Thoracic aorta (tissue), 2 donors: Measurements from ENCODE around the gene PPP1R11. TPM values are rescaled to one million over a fixed set of nuclear protein-coding genes. Genes with fewer than 3 reads are reported as not detected.
"Not testable (repeated sequence)": the region's sequence is repeated elsewhere in the genome, so short reads cannot be mapped to it uniquely, and the experiment has no call there.

ENCODE experiments used
- ATAC-seq: fragments of 150-250 bp; one replicate; pipeline ENCODE4 v1.8.0; 2017; ENCODE audit warnings: low read depth; ENCODE audit not compliant: insufficient number of reproducible peaks, low FRiP score
- DNase-seq: peaks from one replicate; pipeline ENCODE4 v3.0.0-alpha.2; 2020; ENCODE audit warnings: low spot score
- H3K27ac ChIP-seq, 2 donors: fragments of 200-600 bp; sonication (generic); 1 replicate in 1 of 2; 2 replicates in 1 of 2; pipeline ENCODE4 v1.5.1; 2016; ENCODE audit warnings: mild to moderate bottlenecking in 2 of 2, moderate library complexity in 2 of 2
- H3K27me3 ChIP-seq: fragments of 200-600 bp; sonication (generic); replicated peaks from 2 replicates; pipeline ENCODE4 v1.6.0; 2016; ENCODE audit warnings: mild to moderate bottlenecking; ENCODE audit not compliant: insufficient read depth
- H3K36me3 ChIP-seq: fragments of 200-600 bp; sonication (generic); one replicate; pipeline ENCODE4 v1.5.1; 2016
- H3K4me1 ChIP-seq, 2 donors: fragments of 200-600 bp; sonication (generic); 1 replicate in 1 of 2; 2 replicates in 1 of 2; pipeline versions ENCODE4 v1.5.1 to v1.6.0; 2016; ENCODE audit warnings: low read depth in 2 of 2, mild to moderate bottlenecking in 1 of 2; ENCODE audit not compliant: control insufficient read depth in 1 of 2
- H3K4me3 ChIP-seq: fragments of 200-600 bp; sonication (generic); 2 replicates; pipeline ENCODE4 v1.5.1; 2016; ENCODE audit warnings: mild to moderate bottlenecking
- H3K9me3 ChIP-seq: fragments of 200-600 bp; sonication (generic); 2 replicates; pipeline ENCODE4 v1.5.1; 2016
- CTCF ChIP-seq: fragments of 200-600 bp; sonication (generic); IDR thresholded peaks from one replicate; pipeline ENCODE4 v1.5.1; 2019; ENCODE audit warnings: antibody characterized with exemption
- total RNA-seq, 2 donors: library from RNA; depleted of rRNA; stranded (reverse); fragments of >200 nt; gene quantifications; one replicate each; pipeline versions ENCODE4 v1.1.0 to v1.2.3, GENCODE V29; 2016

The PPP1R11 gene
- total RNA-seq: 10 to 100 TPM; 25.2 to 45.5 TPM

- peaks cover 19% of the 10 kb centered on the region for H3K36me3 ChIP-seq
- H3K4me3 ChIP-seq: peak within 1 kb of the TSS; percentile 83
- ATAC-seq (peak; percentile 95), DNase-seq (peak; percentile 98)
- no peaks in the 10 kb centered on the region for H3K27me3 ChIP-seq
- no peak for TF ChIP-seq CTCF
- H3K9me3 ChIP-seq: no peaks in the 10 kb centered on the region
- peaks cover 8 to 32% of the 10 kb centered on the region in 2 donors for H3K4me1 ChIP-seq
- H3K27ac ChIP-seq: peak within 1 kb of the TSS; percentile 84 to 89
Observed at GRCh38 chr6:30066577-30067459, at the start of gene PPP1R11. Gene PPP1R11 (plus strand): TSS chr6:30067198. CDS start chr6:30067411, 213 bp downstream.

GRCh38 chr6:30019819-30020218 lies 47.2 kb upstream of the PPP1R11 start:
- no peaks in the 10 kb centered on the region for H3K27me3 ChIP-seq
- no peak for DNase-seq
- no peaks in the 10 kb centered on the region for H3K9me3 ChIP-seq
- ATAC-seq: no peak
- no peaks in the 10 kb centered on the region for H3K36me3 ChIP-seq
- H3K27ac ChIP-seq: no peak overlapping the region
- TF ChIP-seq CTCF: no peak
- H3K4me3 ChIP-seq: no peak overlapping the region
- no peaks in the 10 kb centered on the region for H3K4me1 ChIP-seq

GRCh38 chr6:30020626-30021025 lies 46.4 kb upstream of the PPP1R11 start:
- Histone ChIP-seq H3K9me3 (no peaks in the 10 kb centered on the region), H3K36me3 (no peaks in the 10 kb centered on the region), H3K4me1 (no peaks in the 10 kb centered on the region), H3K27ac (no peak overlapping the region), H3K27me3 (no peaks in the 10 kb centered on the region), H3K4me3 (no peak overlapping the region)
- no peak for TF ChIP-seq CTCF
- DNase-seq (no peak), ATAC-seq (no peak)

GRCh38 chr6:30022189-30022588 lies 44.8 kb upstream of the PPP1R11 start:
- ATAC-seq (no peak), DNase-seq (no peak)
- no peaks in the 10 kb centered on the region for H3K36me3 ChIP-seq

GRCh38 chr6:30022712-30023111 lies 44.3 kb upstream of the PPP1R11 start:
- H3K4me1 ChIP-seq, H3K9me3 ChIP-seq, H3K27me3 ChIP-seq, H3K27ac ChIP-seq, DNase-seq, H3K4me3 ChIP-seq, ATAC-seq, H3K36me3 ChIP-seq: not testable (repeated sequence)

More at GRCh38 chr6:30022189-30022588, 44.8 kb upstream of the PPP1R11 start:
- H3K4me1 ChIP-seq: no peaks in the 10 kb centered on the region
- no peaks in the 10 kb centered on the region for H3K9me3 ChIP-seq
- H3K27ac ChIP-seq: no peak overlapping the region
- H3K4me3 ChIP-seq: no peak overlapping the region
- no peak for TF ChIP-seq CTCF
- no peaks in the 10 kb centered on the region for H3K27me3 ChIP-seq
